Measurements from ENCODE around the gene KIF1B. TPM values are rescaled to one million over a fixed set of nuclear protein-coding genes. Genes with fewer than 3 reads are reported as not detected.
A peak's percentile ranks its signal among the peaks of the same experiment; 100 is the strongest.
"Not testable (repeated sequence)": the region's sequence is repeated elsewhere in the genome, so short reads cannot be mapped to it uniquely, and the experiment has no call there.

Gene KIF1B
- total RNA-seq, 4 donors from 2014 or later = 63.1 to 83.8 (median 71.2) TPM

DNA sequence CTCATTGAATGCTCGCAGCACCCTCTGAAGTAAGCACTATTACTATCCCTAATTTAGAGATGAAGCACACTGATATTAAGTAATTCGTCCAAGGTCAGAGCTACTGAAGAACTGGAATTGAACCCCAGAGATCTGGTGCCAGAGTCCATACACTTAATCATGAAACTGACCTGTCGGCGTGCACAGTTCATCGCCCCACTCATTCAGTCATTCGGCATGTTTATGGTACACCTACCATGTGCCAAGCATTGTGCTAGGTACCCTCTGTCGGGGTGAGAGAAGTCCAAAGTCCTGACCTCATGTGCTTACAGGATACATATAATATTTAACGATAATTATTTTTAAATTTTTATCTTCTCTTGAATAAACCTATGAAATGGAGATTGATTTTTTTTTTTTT is 214.3 kb downstream of the KIF1B start:
- Histone ChIP-seq H3K4me3 (no peak overlapping the region), H3K27ac (no peak overlapping the region), H3K36me3 (peaks cover 0 to 20% of the 10 kb centered on the region in 2 donors), H3K4me1 (peaks cover 0 to 12% (median 0%) of the 10 kb centered on the region in 3 donors), H3K9me3 (no peaks in the 10 kb centered on the region), H3K27me3 (no peaks in the 10 kb centered on the region)
- WGBS, 2 donors (ENCODE audit: low coverage in 1 of 2) = 73 to 98% methylated on average over 7 to 8 of the region's 8 CpGs
- TF ChIP-seq, protein P1, sequence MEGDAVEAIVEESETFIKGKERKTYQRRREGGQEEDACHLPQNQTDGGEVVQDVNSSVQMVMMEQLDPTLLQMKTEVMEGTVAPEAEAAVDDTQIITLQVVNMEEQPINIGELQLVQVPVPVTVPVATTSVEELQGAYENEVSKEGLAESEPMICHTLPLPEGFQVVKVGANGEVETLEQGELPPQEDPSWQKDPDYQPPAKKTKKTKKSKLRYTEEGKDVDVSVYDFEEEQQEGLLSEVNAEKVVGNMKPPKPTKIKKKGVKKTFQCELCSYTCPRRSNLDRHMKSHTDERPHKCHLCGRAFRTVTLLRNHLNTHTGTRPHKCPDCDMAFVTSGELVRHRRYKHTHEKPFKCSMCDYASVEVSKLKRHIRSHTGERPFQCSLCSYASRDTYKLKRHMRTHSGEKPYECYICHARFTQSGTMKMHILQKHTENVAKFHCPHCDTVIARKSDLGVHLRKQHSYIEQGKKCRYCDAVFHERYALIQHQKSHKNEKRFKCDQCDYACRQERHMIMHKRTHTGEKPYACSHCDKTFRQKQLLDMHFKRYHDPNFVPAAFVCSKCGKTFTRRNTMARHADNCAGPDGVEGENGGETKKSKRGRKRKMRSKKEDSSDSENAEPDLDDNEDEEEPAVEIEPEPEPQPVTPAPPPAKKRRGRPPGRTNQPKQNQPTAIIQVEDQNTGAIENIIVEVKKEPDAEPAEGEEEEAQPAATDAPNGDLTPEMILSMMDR (IDR thresholded peaks at IDR 0.05) = no peak
- TF ChIP-seq EP300 (IDR thresholded peaks at IDR 0.05) = no peak
- no peak for TF ChIP-seq POLR2AphosphoS5 (IDR thresholded peaks at IDR 0.05)
- TF ChIP-seq POLR2A (IDR thresholded peaks at IDR 0.05) = no peak
- no peak for ATAC-seq

DNA sequence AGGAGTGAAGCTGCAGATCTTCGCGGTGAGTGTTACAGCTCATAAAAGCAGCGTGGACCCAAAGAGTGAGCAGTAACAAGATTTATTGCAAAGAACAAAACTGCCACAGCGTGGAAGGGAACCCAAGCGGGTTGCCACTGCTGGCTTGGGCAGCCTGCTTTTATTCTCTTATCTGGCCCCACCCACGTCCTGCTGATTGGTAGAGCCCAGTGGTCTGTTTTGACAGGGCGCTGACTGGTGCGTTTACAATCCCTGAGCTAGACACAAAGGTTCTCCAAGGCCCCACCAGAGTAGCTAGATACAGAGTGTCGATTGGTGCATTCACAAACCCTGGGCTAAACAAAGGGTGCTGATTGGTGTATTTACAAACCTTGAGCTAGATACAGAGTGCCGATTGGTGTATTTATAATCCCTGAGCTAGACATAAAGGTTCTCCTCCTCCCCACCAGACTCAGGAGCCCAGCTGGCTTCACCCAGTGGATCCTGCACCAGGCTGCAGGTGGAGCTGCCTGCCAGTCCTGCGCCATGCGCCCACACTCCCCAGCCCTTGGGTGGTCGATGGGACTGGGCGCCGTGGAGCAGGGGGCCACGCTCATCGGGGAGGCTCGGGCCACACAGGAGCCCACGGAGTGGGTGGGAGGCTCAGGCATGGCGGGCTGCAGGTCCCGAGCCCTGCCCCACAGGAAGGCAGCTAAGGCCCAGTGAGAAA is 215.6 kb downstream of the KIF1B start:
- not testable (repeated sequence) for ATAC-seq, H3K36me3 ChIP-seq, H3K4me3 ChIP-seq, H3K9me3 ChIP-seq, H3K27ac ChIP-seq, H3K27me3 ChIP-seq
- H3K4me1 ChIP-seq = peaks cover 0 to 20% (median 4%) of the 10 kb centered on the region in 3 donors
- WGBS, 2 donors (ENCODE audit: low coverage in 1 of 2) = 43 to 95% methylated on average over 4 of the region's 21 CpGs

DNA sequence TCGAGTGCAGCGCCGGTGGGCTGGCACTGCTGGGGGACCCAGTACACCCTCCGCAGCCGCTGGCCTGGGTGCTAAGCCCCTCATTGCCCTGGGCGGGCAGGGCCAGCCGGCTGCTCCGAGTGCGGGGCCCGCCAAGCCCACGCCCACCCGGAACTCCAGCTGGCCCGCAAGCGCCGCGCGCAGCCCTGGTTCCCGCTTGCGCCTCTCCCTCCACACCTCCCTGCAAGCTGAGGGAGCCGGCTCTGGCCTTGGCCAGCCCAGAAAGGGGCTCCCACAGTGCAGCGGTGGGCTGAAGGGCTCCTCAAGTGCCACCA is 216.1 kb downstream of the KIF1B start:
- not testable (repeated sequence) for ATAC-seq, H3K27ac ChIP-seq, H3K27me3 ChIP-seq, H3K9me3 ChIP-seq, H3K4me3 ChIP-seq, H3K36me3 ChIP-seq
- H3K4me1 ChIP-seq = peaks cover 0 to 25% (median 7%) of the 10 kb centered on the region in 3 donors
- WGBS, 2 donors (ENCODE audit: low coverage in 1 of 2) = no CpG with 5 or more reads among the region's 21 CpGs

DNA sequence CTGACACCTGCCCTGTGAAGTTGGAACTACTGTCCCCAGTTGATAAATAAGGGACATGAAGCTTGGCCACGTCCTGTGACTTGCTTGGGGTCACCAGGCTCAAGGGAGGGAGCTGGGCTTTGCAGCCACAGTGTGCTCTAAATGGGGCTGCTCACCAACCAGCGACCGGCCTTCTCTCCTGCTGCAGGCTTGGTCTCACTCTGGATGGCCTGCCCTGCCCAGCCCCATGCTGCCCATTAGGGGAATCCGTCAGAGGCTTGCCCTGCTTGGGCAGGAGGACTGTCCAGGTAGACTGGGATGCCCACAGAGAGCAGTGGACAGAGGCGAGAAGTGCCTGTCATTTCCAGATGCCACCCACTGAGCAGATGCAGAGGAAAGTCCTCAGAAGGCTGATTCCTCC is 218.6 kb downstream of the KIF1B start:
- H3K27ac ChIP-seq = no peak overlapping the region
- H3K4me3 ChIP-seq = no peak overlapping the region
- no peak for ATAC-seq
- H3K27me3 ChIP-seq = no peaks in the 10 kb centered on the region
- peaks cover 0 to 34% (median 7%) of the 10 kb centered on the region in 3 donors for H3K4me1 ChIP-seq
- 80% methylated on average over 1 of the region's 5 CpGs; no CpG with 5 or more reads in 1 of the 2 donors for WGBS, 2 donors (ENCODE audit: low coverage in 1 of 2)
- no peak for TF ChIP-seq POLR2AphosphoS5 (IDR thresholded peaks at IDR 0.05)
- TF ChIP-seq EP300 (IDR thresholded peaks at IDR 0.05) = no peak
- TF ChIP-seq POLR2A (IDR thresholded peaks at IDR 0.05) = no peak
- TF ChIP-seq, protein P1 (IDR thresholded peaks at IDR 0.05) = no peak
- H3K9me3 ChIP-seq = no peaks in the 10 kb centered on the region
- no peaks in the 10 kb centered on the region for H3K36me3 ChIP-seq

DNA sequence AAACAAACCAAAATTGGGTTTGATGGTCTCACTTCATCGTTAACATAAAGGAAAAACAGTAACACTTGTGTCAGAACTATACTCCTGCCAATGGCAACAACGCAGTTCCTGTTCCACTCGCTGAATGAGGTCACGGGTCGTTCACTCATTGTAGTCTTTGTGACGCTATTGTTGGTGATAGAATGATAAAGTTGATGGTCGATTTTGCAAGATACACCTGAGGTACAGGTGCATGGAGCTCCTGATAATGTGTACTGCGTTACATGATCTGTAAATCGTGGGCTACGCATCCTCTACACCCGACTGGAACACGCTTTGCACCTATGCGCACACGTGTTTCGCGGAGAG is 219.5 kb downstream of the KIF1B start:
- peak overlapping the region in 3 of 4 donors; percentile 82 to 84 (median 84) for H3K27ac ChIP-seq
- peaks cover 0 to under 1% of the 10 kb centered on the region in 2 donors for H3K36me3 ChIP-seq
- TF ChIP-seq, protein P1 (IDR thresholded peaks at IDR 0.05) = no peak
- 14 to 34% methylated on average over 6 to 8 of the region's 16 CpGs for WGBS, 2 donors (ENCODE audit: low coverage in 1 of 2)
- peaks cover 0 to 34% (median 7%) of the 10 kb centered on the region in 3 donors for H3K4me1 ChIP-seq
- no peaks in the 10 kb centered on the region for H3K9me3 ChIP-seq
- H3K4me3 ChIP-seq = peak overlapping the region; percentile 69 to 81
- H3K27me3 ChIP-seq = no peaks in the 10 kb centered on the region
- no peak for ATAC-seq

DNA sequence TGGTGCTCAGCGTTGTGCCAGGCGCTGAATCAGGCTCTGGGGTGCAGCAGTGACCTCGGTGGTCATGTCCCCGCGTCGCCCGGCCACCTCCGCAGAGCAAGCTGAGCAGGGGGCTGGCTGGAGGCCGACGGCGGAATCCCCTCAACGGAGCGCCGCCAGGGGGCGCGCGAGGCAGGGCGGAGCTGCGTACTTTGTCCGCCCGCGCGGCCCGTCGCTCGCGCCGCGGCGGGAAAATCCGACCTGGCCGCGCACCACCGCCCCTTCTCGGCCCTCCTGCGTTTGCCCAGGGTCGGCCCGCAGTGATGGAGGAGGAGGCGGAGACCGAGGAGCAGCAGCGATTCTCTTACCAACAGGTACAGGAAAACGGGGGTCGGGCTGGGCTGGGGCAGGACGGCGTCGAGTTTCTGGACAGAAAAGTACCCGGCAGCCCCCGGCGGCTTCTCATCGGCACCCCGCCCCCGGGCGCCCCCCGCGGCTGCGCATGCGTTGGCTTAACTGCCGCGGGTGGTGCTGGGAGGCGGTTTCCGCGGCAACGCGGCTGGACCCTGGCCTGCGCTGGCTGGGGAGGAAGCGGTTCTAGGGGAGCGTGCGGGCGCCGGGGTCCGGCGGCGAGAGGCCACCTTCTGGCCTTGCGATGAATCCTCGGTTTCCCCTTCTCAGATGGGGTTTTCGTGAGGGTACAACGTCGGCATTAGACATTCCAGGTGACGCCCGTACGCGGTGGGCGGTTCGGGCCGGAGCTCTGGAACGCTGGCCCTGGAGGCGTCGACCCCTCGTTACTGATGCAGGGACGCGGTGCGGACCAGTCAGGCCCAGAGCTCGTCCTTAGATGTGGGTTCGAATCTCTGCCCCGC is 220.1 kb downstream of the KIF1B start, which contains the start of gene CENPS:
TSS of gene CENPS (plus strand) at position 218 of the 854 bp plus-strand sequence. CDS start at position 303, 85 bp downstream.
- peak; percentile 98 for ATAC-seq
- Histone ChIP-seq H3K27ac (peak within 1 kb of the TSS in 3 of 4 donors; percentile 82 to 84 (median 84)), H3K4me1 (peaks cover 0 to 34% (median 7%) of the 10 kb centered on the region in 3 donors), H3K27me3 (no peaks in the 10 kb centered on the region), H3K9me3 (no peaks in the 10 kb centered on the region), H3K36me3 (peaks cover 0 to 5% of the 10 kb centered on the region in 2 donors), H3K4me3 (peak within 1 kb of the TSS; percentile 69 to 81)
- peak; percentile 51 for TF ChIP-seq POLR2AphosphoS5 (IDR thresholded peaks at IDR 0.05)
- TF ChIP-seq, protein P1 (IDR thresholded peaks at IDR 0.05) = peak; percentile 96 to 99 (median 99)
- TF ChIP-seq EP300 (IDR thresholded peaks at IDR 0.05) = no peak
- TF ChIP-seq POLR2A (IDR thresholded peaks at IDR 0.05) = peak; percentile 9 to 14
- WGBS, 2 donors (ENCODE audit: low coverage in 1 of 2) = 0% methylated on average over 4 of the region's 95 CpGs; no CpG with 5 or more reads in 1 of the 2 donors

Data from gastroesophageal sphincter (tissue), 4 donors.